Lower lobe of right lung (tissue), 2 donors: ENCODE measurements around the gene GEMIN4. TPM values are rescaled to one million over a fixed set of nuclear protein-coding genes. Genes with fewer than 3 reads are reported as not detected.
A peak's percentile ranks its signal among the peaks of the same experiment; 100 is the strongest.
"Not testable (repeated sequence)": the region's sequence is repeated elsewhere in the genome, so short reads cannot be mapped to it uniquely, and the experiment has no call there.

Experiments used
- ATAC-seq, 2 donors: fragments of 200-7000 bp; cut with Tn5 transposase; one replicate each; pipeline ENCODE4 v1.9.1; 2020 to 2022; ENCODE audit warnings: mild to moderate bottlenecking in 2 of 2, moderate library complexity in 2 of 2
- DNase-seq: peaks from one replicate; pipeline ENCODE4 v3.0.0-alpha.2; 2020
- H3K27ac ChIP-seq: fragments of 200-600 bp; one replicate; pipeline ENCODE4 v1.8.0; 2022
- H3K27me3 ChIP-seq: fragments of 200-600 bp; one replicate; pipeline ENCODE4 v1.8.0; 2022; ENCODE audit warnings: low read depth
- H3K36me3 ChIP-seq: fragments of 200-600 bp; one replicate; pipeline ENCODE4 v1.8.0; 2022; ENCODE audit warnings: mild to moderate bottlenecking
- H3K4me1 ChIP-seq: fragments of 200-600 bp; one replicate; pipeline ENCODE4 v1.8.0; 2022
- H3K4me3 ChIP-seq: fragments of 200-600 bp; one replicate; pipeline ENCODE4 v1.8.0; 2022; ENCODE audit warnings: mild to moderate bottlenecking
- H3K9me3 ChIP-seq: fragments of 200-600 bp; one replicate; pipeline ENCODE4 v1.8.0; 2022
- CTCF ChIP-seq: fragments of 200-600 bp; IDR thresholded peaks from one replicate; pipeline ENCODE4 v1.8.0; 2022; ENCODE audit warnings: antibody characterized with exemption, mild to moderate bottlenecking
- intact Hi-C: fragments of 100-400 bp; cut with DNase I; formaldehyde crosslinking; loops from one replicate; pipeline ENCODE4 v1.11.0; 2022
- total RNA-seq: library from RNA; stranded (reverse); fragmentation: NEBNext Ultra II Directional; extraction: Animal tissue kit (Norgen Biotek cat#: 25700); gene quantifications from one replicate; pipeline ENCODE4 v1.2.1, GENCODE V29; 2021
- donor health status: DM: no; HTN: yes; CAD: no; lungs with severe emphysema.

GEMIN4 gene
- total RNA-seq, 1 donor from 2014 or later, result 21.5 TPM

- TF ChIP-seq CTCF, result no peak
- DNase-seq (peak; percentile 11), ATAC-seq (no peak)
- intact Hi-C loops, result no loop called here
- no peaks in the 10 kb centered on the region for H3K9me3 ChIP-seq
- H3K36me3 ChIP-seq, result peaks cover 45% of the 10 kb centered on the region
- no peak overlapping the region for H3K4me3 ChIP-seq
- H3K27ac ChIP-seq, result no peak overlapping the region
- no peaks in the 10 kb centered on the region for H3K27me3 ChIP-seq
- H3K4me1 ChIP-seq, result peaks cover 14% of the 10 kb centered on the region
These were observed 40.2 kb upstream of the GEMIN4 start for GRCh38 chr17:792277-792676.

- H3K9me3 ChIP-seq, result no peaks in the 10 kb centered on the region
- no peak for TF ChIP-seq CTCF
- peaks cover 48% of the 10 kb centered on the region for H3K36me3 ChIP-seq
- no peak overlapping the region for H3K27ac ChIP-seq
- ATAC-seq (no peak), DNase-seq (peak; percentile 37)
- peaks cover 14% of the 10 kb centered on the region for H3K4me1 ChIP-seq
- no peaks in the 10 kb centered on the region for H3K27me3 ChIP-seq
- intact Hi-C loops, result no loop called here
- H3K4me3 ChIP-seq, result no peak overlapping the region
These were observed 39.8 kb upstream of the GEMIN4 start for GRCh38 chr17:791829-792228.

GRCh38 chr17:790874-791247 lies 38.8 kb upstream of the GEMIN4 start:
- H3K9me3 ChIP-seq, ATAC-seq, intact Hi-C loops, H3K4me3 ChIP-seq, H3K27ac ChIP-seq, H3K27me3 ChIP-seq: not testable (repeated sequence)
- H3K4me1 ChIP-seq, result peaks cover 14% of the 10 kb centered on the region
- H3K36me3 ChIP-seq, result peaks cover 49% of the 10 kb centered on the region
- peak; percentile 29 for DNase-seq

- H3K36me3 ChIP-seq, result peaks cover 56% of the 10 kb centered on the region
- intact Hi-C loops, result not testable (repeated sequence)
These were observed 38.1 kb upstream of the GEMIN4 start for GRCh38 chr17:789931-790873.

GRCh38 chr17:789160-789840 lies 37.2 kb upstream of the GEMIN4 start:
- no peak for TF ChIP-seq CTCF
- Histone ChIP-seq H3K27me3 (no peaks in the 10 kb centered on the region), H3K27ac (no peak overlapping the region), H3K4me1 (peaks cover under 1% of the 10 kb centered on the region), H3K36me3 (peaks cover 58% of the 10 kb centered on the region), H3K9me3 (no peaks in the 10 kb centered on the region), H3K4me3 (no peak overlapping the region)
- DNase-seq (no peak), ATAC-seq (no peak)
- intact Hi-C loops, result no loop called here

More at GRCh38 chr17:789931-790873, 38.1 kb upstream of the GEMIN4 start:
- not testable (repeated sequence) for H3K27ac ChIP-seq, ATAC-seq, H3K4me1 ChIP-seq, H3K9me3 ChIP-seq, H3K27me3 ChIP-seq, H3K4me3 ChIP-seq
- DNase-seq, result peak; percentile 41

- no peak for ATAC-seq
- Histone ChIP-seq H3K9me3 (no peaks in the 10 kb centered on the region), H3K27ac (no peak overlapping the region), H3K4me1 (peaks cover 8% of the 10 kb centered on the region), H3K27me3 (no peaks in the 10 kb centered on the region), H3K36me3 (peaks cover 58% of the 10 kb centered on the region), H3K4me3 (no peak overlapping the region)
- DNase-seq, result no peak
- intact Hi-C loops, result no loop called here
- no peak for TF ChIP-seq CTCF
These were observed 36.5 kb upstream of the GEMIN4 start for GRCh38 chr17:788551-788950.
